Natural killer cell (primary cell): ENCODE measurements around the gene PLBD1. TPM values are rescaled to one million over a fixed set of nuclear protein-coding genes. Genes with fewer than 3 reads are reported as not detected.

Source experiments
- ATAC-seq, 3 donors: fragments of 150-1000 bp in 2 of 3; fragments of 200-7000 bp in 1 of 3; cut with Tn5 transposase; 1 replicate in 1 of 3; 2 replicates in 2 of 3; pipeline ENCODE4 v1.10.0; 2021; ENCODE audit warnings: mild to moderate bottlenecking in 2 of 3, moderate library complexity in 2 of 3
- DNase-seq, 2 donors: peaks; one replicate each; pipeline versions ENCODE4 v3.0.0 to v3.0.0-alpha.2; 2013 to 2021; ENCODE audit warnings: mixed read lengths in 1 of 2
- H3K27ac ChIP-seq: one replicate; pipeline ENCODE4 v1.5.1; 2013; ENCODE audit warnings: mild to moderate bottlenecking, low read length
- H3K27me3 ChIP-seq: one replicate; pipeline ENCODE4 v1.6.1; 2013; ENCODE audit warnings: low read length; ENCODE audit not compliant: control insufficient read depth, insufficient read depth
- H3K36me3 ChIP-seq: one replicate; pipeline ENCODE4 v1.6.1; 2013; ENCODE audit warnings: low read length; ENCODE audit not compliant: control insufficient read depth, insufficient read depth
- H3K4me1 ChIP-seq: one replicate; pipeline ENCODE4 v1.6.1; 2013; ENCODE audit warnings: low read length; ENCODE audit not compliant: control insufficient read depth, insufficient read depth
- H3K4me3 ChIP-seq: one replicate; pipeline ENCODE4 v1.5.1; 2013; ENCODE audit warnings: low read length
- H3K9me3 ChIP-seq: one replicate; pipeline ENCODE4 v1.6.1; 2013; ENCODE audit warnings: low read length; ENCODE audit not compliant: control insufficient read depth, insufficient read depth
- H3K27ac Mint-ChIP-seq, 2 donors: one replicate each; pipeline ENCODE4 v1.8.0; 2022; ENCODE audit warnings: mild to moderate bottlenecking in 2 of 2, mixed read lengths in 2 of 2, moderate library complexity in 1 of 2
- H3K27me3 Mint-ChIP-seq, 2 donors: one replicate each; pipeline ENCODE4 v1.8.0; 2022; ENCODE audit warnings: low read depth in 2 of 2, mixed read lengths in 2 of 2
- H3K36me3 Mint-ChIP-seq: one replicate; pipeline ENCODE4 v1.8.0; 2022; ENCODE audit warnings: mixed read lengths
- H3K4me1 Mint-ChIP-seq, 2 donors: one replicate each; pipeline ENCODE4 v1.8.0; 2022; ENCODE audit warnings: mixed read lengths in 2 of 2
- H3K4me3 Mint-ChIP-seq: one replicate; pipeline ENCODE4 v1.8.0; 2022; ENCODE audit warnings: mild to moderate bottlenecking, moderate library complexity, mixed read lengths
- H3K9me3 Mint-ChIP-seq, 2 donors: one replicate each; pipeline ENCODE4 v1.8.0; 2022; ENCODE audit warnings: mixed read lengths in 2 of 2
- CTCF ChIP-seq: fragments of 200-600 bp; IDR thresholded peaks from one replicate; pipeline ENCODE4 v1.8.0; 2022; ENCODE audit warnings: antibody characterized with exemption
- WGBS: methylation state at CpG from one replicate; pipeline ENCODE4 v1.1.7; 2013; ENCODE audit warnings: missing lambda C conversion rate; ENCODE audit not compliant: insufficient coverage; 5-methylcytosine and 5-hydroxymethylcytosine counted together
- intact Hi-C: fragments of 100-400 bp; cut with micrococcal nuclease; formaldehyde crosslinking; loops from one replicate; pipeline ENCODE4 v1.14.2; 2022
- total RNA-seq, 4 donors: library from RNA; stranded (reverse); fragments of 120-200 nt in 1 of 4; gene quantifications; one replicate each; pipeline versions ENCODE4 v1.2.3 to v1.2.4, GENCODE V29; 2013 to 2022

PLBD1 gene
- total RNA-seq, 3 donors from 2014 or later (not counting 1 experiment from before 2014, with no cell fraction given): 3.3 to 8.2 (median 4.6) TPM

GRCh38 chr12:14514946-14515345 is 52.7 kb downstream of the PLBD1 start:
- Mint-ChIP-seq H3K36me3 (peaks cover 7% of the 10 kb centered on the region), H3K4me3 (no peak overlapping the region), H3K27me3 (peaks cover 4 to 7% of the 10 kb centered on the region in 2 donors), H3K27ac (no peak overlapping the region), H3K9me3 (peaks cover 0 to 3% of the 10 kb centered on the region in 2 donors), H3K4me1 (no peaks in the 10 kb centered on the region)
- H3K4me1 ChIP-seq: no peaks in the 10 kb centered on the region
- no peaks in the 10 kb centered on the region for H3K27me3 ChIP-seq
- no peak for TF ChIP-seq CTCF
- ATAC-seq (no peak), DNase-seq (no peak)
- H3K4me3 ChIP-seq: no peak overlapping the region
- no peak overlapping the region for H3K27ac ChIP-seq
- intact Hi-C loops: no loop called here
- H3K9me3 ChIP-seq: no peaks in the 10 kb centered on the region
- WGBS: 80% methylated on average over 1 of the region's 1 CpG
- no peaks in the 10 kb centered on the region for H3K36me3 ChIP-seq

- no peak overlapping the region for H3K4me3 Mint-ChIP-seq
- Histone ChIP-seq H3K4me1 (no peaks in the 10 kb centered on the region), H3K9me3 (no peaks in the 10 kb centered on the region), H3K27me3 (no peaks in the 10 kb centered on the region), H3K27ac (no peak overlapping the region), H3K36me3 (no peaks in the 10 kb centered on the region), H3K4me3 (no peak overlapping the region)
- WGBS: 41% methylated on average over 3 of the region's 4 CpGs
- peaks cover under 1% of the 10 kb centered on the region for H3K36me3 Mint-ChIP-seq
- peak in 1 of 3 donors; percentile 48 for ATAC-seq
- no peaks in the 10 kb centered on the region for H3K9me3 Mint-ChIP-seq
- TF ChIP-seq CTCF: no peak
- H3K27me3 Mint-ChIP-seq: peaks cover under 1 to 3% of the 10 kb centered on the region in 2 donors
- H3K4me1 Mint-ChIP-seq: no peaks in the 10 kb centered on the region
- H3K27ac Mint-ChIP-seq: no peak overlapping the region
- intact Hi-C loops: no loop called here
- DNase-seq: peak in 1 of 2 donors; percentile 25
Measured at GRCh38 chr12:14514154-14514842, 53.4 kb downstream of the PLBD1 start.

GRCh38 chr12:14510574-14510973 is 57.1 kb downstream of the PLBD1 start:
- no peak overlapping the region for H3K27ac Mint-ChIP-seq
- no peaks in the 10 kb centered on the region for H3K4me1 Mint-ChIP-seq
- Histone ChIP-seq H3K4me1 (no peaks in the 10 kb centered on the region), H3K9me3 (no peaks in the 10 kb centered on the region), H3K36me3 (no peaks in the 10 kb centered on the region), H3K27ac (no peak overlapping the region), H3K27me3 (no peaks in the 10 kb centered on the region), H3K4me3 (no peak overlapping the region)
- 63% methylated on average over 3 of the region's 3 CpGs for WGBS
- H3K36me3 Mint-ChIP-seq: no peaks in the 10 kb centered on the region
- H3K27me3 Mint-ChIP-seq: no peaks in the 10 kb centered on the region
- ATAC-seq (no peak), DNase-seq (no peak)
- no peaks in the 10 kb centered on the region for H3K9me3 Mint-ChIP-seq
- TF ChIP-seq CTCF: no peak
- no peak overlapping the region for H3K4me3 Mint-ChIP-seq
- intact Hi-C loops: no loop called here
